HCT116 (cell line): ENCODE data around the gene POT1. TPM values are rescaled to one million over a fixed set of nuclear protein-coding genes. Genes with fewer than 3 reads are reported as not detected.

Source experiments
- ATAC-seq: fragments of 200-7000 bp; cut with Tn5 transposase; 2 replicates; pipeline ENCODE4 v1.9.1; 2020; ENCODE audit warnings: mild to moderate bottlenecking, moderate library complexity
- BruUV-seq: library from RNA; stranded (reverse); fragments of 400-500 nt; replicated peaks from 2 replicates; lab custom pipeline; 2021; lab: Mats Ljungman, UMichigan
- CTCF ChIA-PET: fragments of 300-600 bp; sonication (Branson Sonifier 250); formaldehyde crosslinking; loops from one replicate; lab custom pipeline; 2021; ENCODE audit warnings: antibody characterized with exemption; lab: Charles Lee
- POLR2A ChIA-PET: fragments of 300-600, 350-600 bp; sonication (Branson Sonifier 250); formaldehyde crosslinking; loops from one replicate; lab custom pipeline; 2021; ENCODE audit warnings: antibody characterized with exemption; lab: Charles Lee
- RAD21 ChIA-PET, 2 experiments: fragments of 300-600 bp; sonication (Branson Sonifier 250); formaldehyde crosslinking; loops; one replicate each; lab custom pipeline; 2023; ENCODE audit warnings: low total read pairs in 2 of 2; ENCODE audit not compliant: uncharacterized antibody in 2 of 2, unreplicated experiment in 2 of 2, low non-redundant PET in 1 of 2; lab: Charles Lee
- DNase-seq: peaks from one replicate; pipeline ENCODE4 v3.0.0-alpha.2; 2010; ENCODE audit warnings: low read depth, low spot score
- H2AFZ ChIP-seq: fragments of 200-600 bp; shearing (Covaris generic), sonication (generic); 2 replicates; pipeline ENCODE4 v1.6.1; 2017; ENCODE audit warnings: low read depth, mixed run types, mixed read lengths, antibody characterized with exemption, low read length; ENCODE audit not compliant: poor library complexity, severe bottlenecking
- H3K27ac ChIP-seq: 2 replicates; pipeline ENCODE4 v1.5.1; 2012; ENCODE audit warnings: low read depth, low read length
- H3K27me3 ChIP-seq: fragments of 200-600 bp; sonication (generic); 2 replicates; pipeline ENCODE4 v1.6.1; 2016; ENCODE audit warnings: mixed run types, low read length, mixed read lengths; ENCODE audit not compliant: insufficient read depth
- H3K36me3 ChIP-seq, 2 experiments: fragments of 200-500 bp in 1 of 2; fragments of 200-600 bp in 1 of 2; sonication (Bioruptor generic) in 1 of 2; sonication (generic) in 1 of 2; 2 replicates each; pipeline versions ENCODE4 v1.5.1 to v1.6.1; 2014 to 2016; ENCODE audit warnings: low read length in 2 of 2, inconsistent platforms in 1 of 2, mixed read lengths in 1 of 2, mixed run types in 1 of 2; ENCODE audit not compliant: insufficient read depth in 2 of 2, control insufficient read depth in 1 of 2
- H3K4me1 ChIP-seq, 2 experiments: fragments of 200-600 bp in 1 of 2; sonication (generic) in 1 of 2; 2 replicates each; pipeline versions ENCODE4 v1.5.1 to v1.6.1; 2012 to 2017; ENCODE audit warnings: low read length in 2 of 2, inconsistent platforms in 1 of 2, mild to moderate bottlenecking in 1 of 2, mixed read lengths in 1 of 2, mixed run types in 1 of 2, moderate library complexity in 1 of 2; ENCODE audit not compliant: insufficient read depth in 2 of 2, control insufficient read depth in 1 of 2
- H3K4me2 ChIP-seq: fragments of 200-600 bp; sonication (generic); 2 replicates; pipeline ENCODE4 v1.6.1; 2017; ENCODE audit warnings: mixed run types, low read length, mixed read lengths
- H3K4me3 ChIP-seq, 2 experiments: fragments of 200-600 bp in 1 of 2; sonication (generic) in 1 of 2; replicated peaks in 1 of 2; 2 replicates each; pipeline ENCODE4 v1.5.1; 2011 to 2016; ENCODE audit warnings: low read length in 2 of 2, control low read depth in 1 of 2, low read depth in 1 of 2, mild to moderate bottlenecking in 1 of 2, mixed read lengths in 1 of 2, mixed run types in 1 of 2
- H3K79me2 ChIP-seq: fragments of 200-600 bp; sonication (generic); 2 replicates; pipeline ENCODE4 v1.6.1; 2017; ENCODE audit warnings: mild to moderate bottlenecking, mixed run types, low read length, moderate library complexity, mixed read lengths; ENCODE audit not compliant: insufficient read depth
- H3K9ac ChIP-seq: fragments of 200-600 bp; sonication (generic); 2 replicates; pipeline ENCODE4 v1.6.1; 2016; ENCODE audit warnings: low read length, mixed read lengths
- H3K9me2 ChIP-seq: fragments of 200-600 bp; sonication (generic), shearing (Covaris generic); 2 replicates; pipeline ENCODE4 v1.6.1; 2017; ENCODE audit warnings: mixed run types, mild to moderate bottlenecking, moderate library complexity; ENCODE audit not compliant: insufficient read depth
- H3K9me3 ChIP-seq, 2 experiments: fragments of 200-500 bp in 1 of 2; fragments of 200-600 bp in 1 of 2; sonication (Bioruptor generic) in 1 of 2; sonication (generic) in 1 of 2; 2 replicates each; pipeline ENCODE4 v1.6.1; 2014 to 2017; ENCODE audit warnings: low read length in 2 of 2, mixed read lengths in 2 of 2, inconsistent platforms in 1 of 2, low read depth in 1 of 2, mild to moderate bottlenecking in 1 of 2, mixed run types in 1 of 2, moderate library complexity in 1 of 2; ENCODE audit not compliant: control insufficient read depth in 1 of 2, insufficient read depth in 1 of 2
- H4K20me1 ChIP-seq: fragments of 200-600 bp; sonication (generic), shearing (Covaris generic); 2 replicates; pipeline ENCODE4 v1.6.1; 2017; ENCODE audit warnings: mixed run types, mild to moderate bottlenecking, moderate library complexity; ENCODE audit not compliant: insufficient read depth
- CBX3 ChIP-seq: IDR thresholded peaks from 2 replicates; pipeline ENCODE4 v1.6.1; 2012; ENCODE audit warnings: low read depth
- CEBPB ChIP-seq: IDR thresholded peaks from 2 replicates; pipeline ENCODE4 v1.6.1; 2012; ENCODE audit warnings: low read depth
- CTCF ChIP-seq, 3 experiments: fragments of 200-600 bp in 1 of 3; sonication (generic) in 1 of 3; IDR thresholded peaks in 2 of 3; conservative IDR thresholded peaks in 1 of 3; 2 replicates each; pipeline ENCODE4 v1.5.1; 2012 to 2017; ENCODE audit warnings: low read depth in 2 of 3, low read length in 2 of 3, antibody characterized with exemption in 1 of 3, borderline replicate concordance in 1 of 3, control low read depth in 1 of 3, mild to moderate bottlenecking in 1 of 3, mixed read lengths in 1 of 3, mixed run types in 1 of 3, moderate library complexity in 1 of 3; ENCODE audit not compliant: insufficient read depth in 1 of 3
- EGR1 ChIP-seq: IDR thresholded peaks from 2 replicates; pipeline ENCODE4 v1.6.1; 2012; ENCODE audit warnings: low read depth
- ELF1 ChIP-seq: IDR thresholded peaks from 2 replicates; pipeline ENCODE4 v1.6.1; 2012; ENCODE audit warnings: low read depth, borderline replicate concordance
- EZH2phosphoT487 ChIP-seq: fragments of 200-600 bp; IDR thresholded peaks from 2 replicates; pipeline ENCODE4 v1.6.1; 2018; ENCODE audit warnings: antibody characterized with exemption, borderline replicate concordance
- FOSL1 ChIP-seq: IDR thresholded peaks from 2 replicates; pipeline ENCODE4 v1.6.1; 2012; ENCODE audit warnings: low read depth
- JUND ChIP-seq: IDR thresholded peaks from 2 replicates; pipeline ENCODE4 v1.6.1; 2012
- MAX ChIP-seq: IDR thresholded peaks from 2 replicates; pipeline ENCODE4 v1.6.1; 2012
- POLR2A ChIP-seq: IDR thresholded peaks from 2 replicates; pipeline ENCODE4 v1.7.0; 2011; ENCODE audit warnings: borderline replicate concordance; ENCODE audit not compliant: insufficient read depth, insufficient read length; ENCODE audit errors: extremely low read depth
- POLR2AphosphoS5 ChIP-seq: IDR thresholded peaks from 2 replicates; pipeline ENCODE4 v1.6.1; 2011; ENCODE audit warnings: mild to moderate bottlenecking, low read depth, low read length, moderate library complexity
- SIN3A ChIP-seq: IDR thresholded peaks from 2 replicates; pipeline ENCODE4 v1.6.1; 2012; ENCODE audit warnings: low read depth
- TCF7L2 ChIP-seq: IDR thresholded peaks from 2 replicates; pipeline ENCODE4 v1.7.0; 2011; ENCODE audit warnings: borderline replicate concordance, inconsistent platforms; ENCODE audit not compliant: insufficient read depth, insufficient read length; ENCODE audit errors: extremely low read depth
- YY1 ChIP-seq: IDR thresholded peaks from 2 replicates; pipeline ENCODE4 v1.6.1; 2011; ENCODE audit warnings: low read length, low read depth, moderate library complexity, mild to moderate bottlenecking; ENCODE audit not compliant: insufficient replicate concordance; ENCODE audit errors: extremely low read depth
- intact Hi-C: fragments of 100-400 bp; cut with micrococcal nuclease; formaldehyde crosslinking; loops from 2 replicates; pipeline ENCODE4 v1.10.0; 2022
- total RNA-seq: library from RNA; stranded (reverse); gene quantifications from one replicate; pipeline ENCODE4 v1.2.1, GENCODE V29; 2021; ENCODE audit not compliant: unreplicated experiment
- TF ChIP-seq, protein P1 (sequence below): IDR thresholded peaks from 2 replicates; pipeline ENCODE4 v1.6.1; 2012; ENCODE audit warnings: low read depth
- TF ChIP-seq, protein P2 (sequence below): IDR thresholded peaks from 2 replicates; pipeline ENCODE4 v1.6.1; 2012

POT1 gene
- total RNA-seq, 1 experiment from 2014 or later, result 19.5 TPM

DNA sequence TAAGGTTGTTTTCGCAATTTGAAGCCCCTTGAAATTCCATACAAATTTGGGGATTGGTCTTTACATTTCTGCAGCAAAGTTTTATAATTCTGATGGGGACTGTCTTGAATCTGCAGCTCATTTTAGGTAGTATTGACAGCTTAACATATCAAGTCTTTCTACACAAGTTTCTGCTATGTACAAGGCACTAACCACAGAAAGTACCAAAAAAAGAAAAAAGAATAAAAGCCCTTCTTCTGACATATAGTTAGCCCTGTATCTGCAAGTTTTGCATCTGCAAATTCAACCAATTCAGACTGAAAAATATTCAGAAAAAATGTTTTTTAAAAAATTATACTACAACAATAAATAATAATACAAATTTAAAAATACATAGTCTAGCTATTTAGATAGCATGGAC, 15.3 kb downstream of the POT1 start:
- H3K9me2 ChIP-seq, result no peaks in the 10 kb centered on the region
- no peak overlapping the region for H3K4me2 ChIP-seq
- DNase-seq (no peak), ATAC-seq (no peak)
- TSS peak; percentile 13 for BruUV-seq
- no peaks in the 10 kb centered on the region for H3K4me1 ChIP-seq
- H3K79me2 ChIP-seq, result peaks cover 31% of the 10 kb centered on the region
- POLR2A ChIA-PET, result no interaction called here
- RAD21 ChIA-PET, result no interaction called here
- intact Hi-C loops, result no loop called here
- no peak overlapping the region for H3K4me3 ChIP-seq
- CTCF ChIA-PET, result no interaction called here
- H2AFZ ChIP-seq, result no peak overlapping the region
- no peaks in the 10 kb centered on the region for H3K9me3 ChIP-seq
- no peaks in the 10 kb centered on the region for H3K27me3 ChIP-seq
- H3K9ac ChIP-seq, result no peak overlapping the region
- no peaks in the 10 kb centered on the region for H3K36me3 ChIP-seq
- TF ChIP-seq YY1 (no peak), ELF1 (no peak), TCF7L2 (no peak), FOSL1 (no peak), EZH2phosphoT487 (no peak), POLR2AphosphoS5 (no peak), CEBPB (no peak), EGR1 (no peak), POLR2A (no peak), JUND (no peak), MAX (no peak), CBX3 (no peak), CTCF (IDR thresholded peaks at IDR 0.05 in 2 of 3, conservative IDR thresholded peaks at IDR 0.05 in 1 of 3; ENCODE audit: borderline replicate concordance in 1 of 3, insufficient read depth in 1 of 3, low read depth in 2 of 3, low read length in 2 of 3) (no peak), SIN3A (no peak)
- TF ChIP-seq, protein P1, sequence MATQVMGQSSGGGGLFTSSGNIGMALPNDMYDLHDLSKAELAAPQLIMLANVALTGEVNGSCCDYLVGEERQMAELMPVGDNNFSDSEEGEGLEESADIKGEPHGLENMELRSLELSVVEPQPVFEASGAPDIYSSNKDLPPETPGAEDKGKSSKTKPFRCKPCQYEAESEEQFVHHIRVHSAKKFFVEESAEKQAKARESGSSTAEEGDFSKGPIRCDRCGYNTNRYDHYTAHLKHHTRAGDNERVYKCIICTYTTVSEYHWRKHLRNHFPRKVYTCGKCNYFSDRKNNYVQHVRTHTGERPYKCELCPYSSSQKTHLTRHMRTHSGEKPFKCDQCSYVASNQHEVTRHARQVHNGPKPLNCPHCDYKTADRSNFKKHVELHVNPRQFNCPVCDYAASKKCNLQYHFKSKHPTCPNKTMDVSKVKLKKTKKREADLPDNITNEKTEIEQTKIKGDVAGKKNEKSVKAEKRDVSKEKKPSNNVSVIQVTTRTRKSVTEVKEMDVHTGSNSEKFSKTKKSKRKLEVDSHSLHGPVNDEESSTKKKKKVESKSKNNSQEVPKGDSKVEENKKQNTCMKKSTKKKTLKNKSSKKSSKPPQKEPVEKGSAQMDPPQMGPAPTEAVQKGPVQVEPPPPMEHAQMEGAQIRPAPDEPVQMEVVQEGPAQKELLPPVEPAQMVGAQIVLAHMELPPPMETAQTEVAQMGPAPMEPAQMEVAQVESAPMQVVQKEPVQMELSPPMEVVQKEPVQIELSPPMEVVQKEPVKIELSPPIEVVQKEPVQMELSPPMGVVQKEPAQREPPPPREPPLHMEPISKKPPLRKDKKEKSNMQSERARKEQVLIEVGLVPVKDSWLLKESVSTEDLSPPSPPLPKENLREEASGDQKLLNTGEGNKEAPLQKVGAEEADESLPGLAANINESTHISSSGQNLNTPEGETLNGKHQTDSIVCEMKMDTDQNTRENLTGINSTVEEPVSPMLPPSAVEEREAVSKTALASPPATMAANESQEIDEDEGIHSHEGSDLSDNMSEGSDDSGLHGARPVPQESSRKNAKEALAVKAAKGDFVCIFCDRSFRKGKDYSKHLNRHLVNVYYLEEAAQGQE, result no peak
- TF ChIP-seq, protein P2, sequence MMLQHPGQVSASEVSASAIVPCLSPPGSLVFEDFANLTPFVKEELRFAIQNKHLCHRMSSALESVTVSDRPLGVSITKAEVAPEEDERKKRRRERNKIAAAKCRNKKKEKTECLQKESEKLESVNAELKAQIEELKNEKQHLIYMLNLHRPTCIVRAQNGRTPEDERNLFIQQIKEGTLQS, result no peak
- no peak overlapping the region for H3K27ac ChIP-seq
- H4K20me1 ChIP-seq, result no peaks in the 10 kb centered on the region
